ENCODE results near the gene TJP1.

GRCh38 chr15:29668120-29668602 is 154.1 kb downstream of the TJP1 start:
- TF ChIP-seq POLR2AphosphoS5 (IDR thresholded peaks at IDR 0.05) (no peak), EP300 (IDR thresholded peaks at IDR 0.05) (no peak), CTCF (IDR thresholded peaks at IDR 0.05) (peak; percentile 1 to 51), POLR2A (IDR thresholded peaks at IDR 0.05) (no peak)

Measured in suprapubic skin (tissue), 4 donors.